Endothelial cell of hepatic sinusoid (primary cell): ENCODE measurements around the gene VPS52.
"Not testable (repeated sequence)": the region's sequence is repeated elsewhere in the genome, so short reads cannot be mapped to it uniquely, and the experiment has no call there.

Source experiments
- in situ Hi-C: cut with HindIII; loops from 2 replicates; pipeline ENCODE4 v1.10.0; 2017; ENCODE audit warnings: low sequenced_read_pairs

The VPS52 gene

DNA sequence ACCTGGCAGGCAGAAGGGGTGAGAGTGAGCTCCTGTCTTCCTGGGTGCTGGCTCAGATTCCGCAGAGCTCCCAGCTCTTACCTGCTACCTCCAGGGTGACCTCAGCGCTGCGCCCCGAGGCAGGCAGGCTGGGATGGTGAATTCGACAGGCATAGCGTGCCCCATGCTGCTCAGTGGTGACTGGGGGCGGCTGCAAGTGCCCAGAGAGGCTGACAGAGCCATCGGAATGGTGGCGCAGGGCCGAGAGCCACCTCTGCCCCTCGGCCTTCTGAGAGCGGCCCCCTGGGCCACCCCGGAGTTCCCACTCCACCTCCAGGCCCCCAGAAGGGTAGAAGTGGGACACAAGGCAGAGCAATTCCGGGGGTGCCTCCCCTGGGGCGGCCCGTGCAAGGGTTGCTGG, 32.5 kb upstream of the VPS52 start:
- in situ Hi-C loops = no loop called here

DNA sequence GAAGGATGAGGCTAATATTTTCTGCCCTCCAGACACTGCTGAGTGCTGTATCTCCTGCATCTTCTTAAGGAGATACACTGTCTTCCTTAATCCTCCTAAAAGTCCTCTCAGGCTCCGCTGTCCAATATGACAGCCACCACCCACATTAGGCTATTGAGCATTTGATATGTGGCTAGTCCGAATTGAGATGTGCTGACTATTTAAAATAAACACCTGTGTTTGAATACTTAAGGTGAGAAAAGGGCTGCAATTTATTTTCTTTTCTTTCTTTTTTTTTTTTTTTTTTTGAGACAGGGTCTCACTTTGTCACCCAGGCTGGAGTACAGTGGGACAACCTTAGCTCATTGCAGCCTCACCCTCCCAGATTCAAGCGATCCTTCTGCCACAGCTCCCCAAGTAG, 30.2 kb upstream of the VPS52 start:
- in situ Hi-C loops = no loop called here

DNA sequence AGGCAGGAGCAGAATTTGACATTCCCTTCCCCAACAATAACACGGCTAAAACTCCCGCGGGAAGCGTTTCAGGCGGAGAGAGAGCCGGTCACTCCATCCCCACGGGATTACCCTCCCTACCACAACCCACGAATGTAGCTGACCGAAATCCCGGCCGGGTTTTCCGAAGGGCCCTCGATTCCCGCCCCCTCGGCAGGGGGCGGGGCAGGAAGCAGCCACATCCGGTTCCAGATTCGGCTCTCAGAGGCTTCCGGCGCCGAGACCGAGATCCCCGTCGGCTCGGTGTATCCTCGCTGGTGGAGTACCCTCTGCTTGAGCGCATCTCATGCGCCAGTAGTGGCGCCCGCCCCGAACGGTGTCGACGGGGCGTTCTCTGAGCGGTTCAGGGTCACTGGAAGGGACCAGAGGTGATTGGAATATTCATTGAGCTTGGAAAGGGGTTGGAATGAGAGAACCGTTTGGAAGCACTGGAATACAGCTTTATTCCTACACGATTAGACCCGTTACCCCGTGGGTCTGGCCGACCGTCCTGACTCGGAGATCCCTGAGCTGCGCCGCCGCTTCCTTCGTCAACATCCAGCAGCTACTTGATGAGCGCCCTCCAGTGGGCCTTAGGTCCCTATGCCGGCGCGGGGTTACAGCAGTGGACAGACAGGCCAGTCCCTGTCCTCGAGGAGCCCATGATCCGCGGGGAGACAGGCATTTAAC, 27.7 kb upstream of the VPS52 start:
- in situ Hi-C loops = no loop called here

DNA sequence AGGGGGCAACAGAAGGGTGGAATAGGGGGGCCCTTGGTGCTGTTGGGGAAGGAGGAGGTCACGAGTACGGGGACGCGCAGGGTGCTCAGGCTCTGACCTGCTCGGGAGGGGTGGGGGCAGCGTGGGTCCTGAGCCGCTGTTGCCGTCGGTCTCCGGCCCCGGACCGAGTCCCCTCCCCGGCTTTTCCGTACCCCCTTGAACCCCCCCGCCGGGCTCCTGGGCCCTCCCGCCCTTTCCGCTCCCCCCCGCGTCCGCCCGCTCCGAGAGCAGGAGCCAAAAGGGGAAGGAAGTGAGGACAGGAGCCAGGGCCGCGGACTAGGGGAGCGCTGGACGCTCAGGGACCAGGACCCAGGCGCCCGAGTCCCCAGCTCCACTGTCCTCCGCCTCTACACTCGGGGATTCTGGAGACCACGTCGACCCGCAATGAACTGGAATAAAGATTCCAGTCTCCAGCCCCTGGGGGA, 27.1 kb upstream of the VPS52 start, which contains the start of gene RGL2:
Gene RGL2 (minus strand): TSS at position 170 of the 464 bp plus-strand sequence. CDS start 332 bp downstream, outside the sequence.
- in situ Hi-C loops = no loop called here

DNA sequence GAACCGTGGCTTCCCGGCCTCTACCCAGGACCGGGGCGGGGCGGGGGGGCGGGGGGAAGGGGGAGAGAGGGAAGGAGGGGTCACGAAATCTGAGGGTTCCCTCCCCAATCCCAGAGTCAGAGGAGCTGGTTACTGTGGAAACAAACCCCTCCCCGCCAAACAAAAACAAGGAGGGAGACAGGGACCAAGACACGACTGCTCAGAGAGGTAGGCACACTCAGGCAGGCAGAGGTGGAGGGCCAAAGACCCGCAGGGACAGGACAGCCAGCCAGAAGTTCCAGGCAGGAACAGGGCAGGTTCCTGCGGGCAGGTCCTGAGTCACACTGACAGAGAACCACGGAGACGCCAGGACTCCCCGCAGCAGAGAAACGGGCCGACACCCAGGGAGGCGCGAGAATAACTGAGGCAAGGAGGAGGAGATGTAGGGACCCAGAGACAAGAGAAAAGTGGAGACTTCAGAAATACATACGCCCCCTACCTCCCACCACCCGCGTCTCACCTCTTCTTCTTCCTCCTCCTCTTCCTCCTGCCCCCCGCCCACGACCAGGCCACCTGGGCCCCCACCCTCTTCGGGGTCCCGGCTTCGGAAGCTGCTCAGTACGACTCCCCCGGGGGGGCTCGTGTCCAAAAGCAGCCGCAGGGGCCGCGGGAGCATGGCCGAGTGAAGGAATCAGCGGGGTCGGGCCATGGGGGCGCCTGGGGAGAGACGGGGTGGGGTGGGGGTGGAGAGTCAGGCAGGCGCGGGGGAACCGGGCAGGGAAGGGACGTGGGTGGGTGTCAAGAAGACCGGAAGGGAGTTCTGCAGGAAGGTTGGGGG, 26.5 kb upstream of the VPS52 start:
- in situ Hi-C loops = no loop called here

DNA sequence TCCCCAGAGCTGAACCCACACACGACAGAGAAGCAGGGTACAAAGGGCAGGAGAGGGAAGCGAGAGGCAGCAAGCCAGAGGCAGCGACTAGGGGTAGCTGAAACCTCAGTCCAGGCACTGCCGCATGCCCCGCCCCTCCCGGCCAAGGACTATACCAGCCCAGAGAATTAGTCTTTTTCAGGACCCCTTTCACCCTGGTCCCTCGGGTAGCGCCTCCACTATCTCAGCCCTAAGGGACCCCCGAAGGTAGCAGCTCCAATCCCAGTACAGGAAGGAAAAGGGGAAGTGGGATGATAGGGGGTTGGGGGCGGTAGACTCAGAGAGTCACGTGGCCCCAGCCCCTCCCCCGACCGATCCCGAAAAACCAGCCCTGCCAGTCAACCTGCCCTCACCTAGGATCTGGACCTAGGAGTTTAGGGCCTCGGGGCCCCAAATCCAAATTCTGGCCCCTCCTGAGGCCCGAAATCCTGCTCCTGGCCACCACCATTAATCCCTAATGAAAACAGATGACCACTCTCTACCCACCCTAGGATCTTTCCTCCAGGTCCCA, 25.8 kb upstream of the VPS52 start:
- in situ Hi-C loops = no loop called here

DNA sequence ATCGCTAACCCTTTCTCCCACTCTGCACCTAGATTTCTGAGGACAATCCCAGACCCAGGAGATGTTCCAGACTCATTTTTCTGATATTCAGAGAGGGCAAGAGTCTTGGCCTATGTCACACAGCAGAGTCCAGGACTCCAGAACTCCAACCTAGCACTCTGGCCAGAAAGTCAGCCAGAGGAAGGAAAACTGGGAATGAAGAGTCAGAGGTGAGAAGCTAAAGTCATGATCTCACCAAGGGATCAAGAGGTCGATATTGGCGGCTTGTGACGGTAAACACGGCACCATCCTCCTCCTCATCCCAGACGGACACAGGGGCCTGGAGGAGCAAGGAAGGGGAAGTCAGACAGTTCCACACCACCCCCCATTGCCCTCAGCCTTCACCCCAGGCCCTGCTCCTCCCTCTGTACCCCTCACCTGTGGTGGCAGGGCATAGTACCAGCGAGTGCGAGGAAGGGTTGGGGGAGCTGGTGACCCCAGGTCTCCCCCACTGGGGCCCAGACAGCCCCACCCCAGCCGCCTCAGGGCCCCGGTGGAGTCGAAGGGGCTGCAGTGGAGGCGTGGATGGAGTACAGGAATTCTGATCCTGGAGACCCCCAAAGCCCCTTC, 25.2 kb upstream of the VPS52 start:
- in situ Hi-C loops = no loop called here

DNA sequence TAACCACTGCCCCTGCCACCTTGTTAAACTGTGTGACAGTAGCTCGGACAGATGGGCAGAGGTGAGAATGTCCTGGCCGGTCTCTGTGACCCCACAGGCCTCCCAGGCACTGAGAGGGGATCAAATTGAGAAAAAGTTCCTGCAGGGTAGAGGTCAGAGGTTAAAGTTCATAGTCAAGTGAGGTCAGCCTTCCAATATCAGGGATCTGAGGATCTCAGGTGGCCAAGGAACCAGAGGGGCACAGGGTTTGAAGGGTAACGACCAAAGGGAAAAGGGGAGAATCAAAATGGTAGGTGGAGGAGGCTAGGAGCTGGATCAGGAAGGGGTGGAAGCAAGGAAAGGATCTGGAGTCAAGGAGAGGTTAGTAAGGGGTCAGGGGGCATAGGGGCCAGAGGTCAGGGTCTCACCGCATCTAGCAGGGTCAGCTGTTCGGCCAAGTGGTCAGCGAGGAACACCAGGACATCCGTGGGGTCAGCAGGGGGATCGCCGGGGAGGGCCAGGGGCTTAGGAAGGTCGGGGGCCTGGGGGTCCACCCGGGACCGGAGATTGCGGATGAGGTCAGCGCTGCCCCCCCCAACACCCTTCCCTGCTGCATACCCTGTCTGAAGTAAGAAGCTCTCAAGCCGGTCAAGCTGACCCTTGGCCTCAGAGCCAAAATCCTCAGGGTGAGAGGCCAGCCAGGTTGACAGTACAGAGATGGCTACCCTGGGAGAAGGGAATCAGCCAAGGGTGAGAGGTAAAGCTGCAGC, 24.1 kb upstream of the VPS52 start:
- in situ Hi-C loops = no loop called here

DNA sequence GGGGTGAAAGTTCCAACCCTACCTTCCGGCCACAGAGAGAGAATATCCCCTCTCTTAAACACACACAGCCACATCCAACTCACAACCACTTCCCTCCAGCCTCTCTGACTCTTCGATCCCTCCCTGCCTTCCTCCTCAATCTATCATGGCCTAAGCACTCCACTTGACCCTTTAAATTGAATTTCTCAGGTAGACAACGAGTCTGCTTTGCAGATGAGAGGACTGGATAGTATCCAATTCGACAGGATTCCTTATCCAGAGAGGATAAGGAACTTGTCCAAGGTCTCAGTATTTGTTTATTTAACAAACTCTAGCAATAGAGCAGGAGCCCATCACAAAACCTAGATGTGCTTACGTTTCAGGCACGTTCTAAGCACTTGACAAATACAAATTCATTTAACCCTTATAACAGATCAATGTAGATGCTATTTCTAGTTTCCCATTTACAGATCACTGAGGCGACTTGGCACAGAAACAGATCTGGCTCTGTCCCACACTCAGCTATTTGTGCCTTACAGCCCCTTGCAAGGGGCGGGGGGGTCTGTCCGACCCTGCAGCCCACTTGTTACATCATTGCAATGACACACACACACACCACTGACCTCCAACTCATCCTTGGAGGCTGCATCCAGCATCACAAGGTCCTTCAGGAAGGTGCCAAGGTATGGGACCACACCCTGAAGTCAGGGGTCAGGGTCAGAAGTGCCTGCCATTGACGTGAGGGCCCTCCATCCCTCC, 22.6 kb upstream of the VPS52 start:
- in situ Hi-C loops = no loop called here

DNA sequence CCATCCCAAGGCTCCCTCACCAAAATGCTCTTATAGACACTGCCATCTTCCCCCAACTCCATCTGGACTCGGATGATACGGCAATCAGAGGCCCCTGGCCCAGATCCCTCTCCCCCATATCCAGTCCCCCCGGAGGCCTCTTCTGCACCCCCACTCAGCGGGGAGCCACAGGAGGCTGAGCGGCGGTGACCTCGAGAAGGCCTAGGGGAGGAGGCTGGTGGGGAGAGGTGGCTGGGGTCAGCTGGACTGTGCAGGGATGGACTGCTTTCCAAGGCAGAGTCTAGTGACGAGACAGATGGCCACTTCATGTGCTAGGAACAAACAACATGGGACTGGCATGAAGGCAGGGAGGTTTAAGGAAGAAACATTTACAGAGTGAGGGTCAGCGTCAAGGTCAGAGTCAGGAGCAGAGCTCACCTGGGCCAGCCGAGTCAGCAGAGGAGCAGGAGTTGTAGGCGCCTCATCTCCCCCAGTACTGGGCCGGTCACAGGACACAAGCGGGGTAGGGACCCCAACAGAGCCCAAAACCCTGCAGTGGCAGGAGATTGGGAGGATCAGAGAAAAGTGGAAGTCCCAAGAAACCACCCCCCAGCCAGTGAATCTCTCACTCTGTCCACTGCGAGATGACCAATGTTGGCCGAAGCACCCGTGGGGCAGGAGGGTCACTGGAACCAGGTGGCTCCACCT, 21.5 kb upstream of the VPS52 start:
- in situ Hi-C loops = no loop called here

DNA sequence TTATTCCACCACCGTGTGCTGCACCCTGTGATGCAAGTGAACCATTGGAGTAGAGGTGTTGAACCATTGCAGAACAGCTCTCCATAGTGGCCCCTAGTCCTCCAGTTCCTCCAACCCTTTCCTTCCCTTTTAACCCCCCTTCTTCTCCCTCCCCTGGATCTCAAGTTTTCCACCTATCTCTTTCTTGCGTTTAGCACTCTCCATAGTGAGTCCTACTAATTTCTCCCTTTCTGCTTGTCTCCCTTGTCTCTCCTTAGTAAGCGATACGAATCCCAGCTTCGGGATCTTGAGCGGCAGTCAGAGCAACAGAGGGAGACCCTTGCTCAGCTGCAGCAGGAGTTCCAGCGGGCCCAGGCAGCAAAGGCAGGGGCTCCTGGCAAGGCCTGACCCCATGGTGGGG, 18.8 kb upstream of the VPS52 start:
- in situ Hi-C loops = no loop called here

DNA sequence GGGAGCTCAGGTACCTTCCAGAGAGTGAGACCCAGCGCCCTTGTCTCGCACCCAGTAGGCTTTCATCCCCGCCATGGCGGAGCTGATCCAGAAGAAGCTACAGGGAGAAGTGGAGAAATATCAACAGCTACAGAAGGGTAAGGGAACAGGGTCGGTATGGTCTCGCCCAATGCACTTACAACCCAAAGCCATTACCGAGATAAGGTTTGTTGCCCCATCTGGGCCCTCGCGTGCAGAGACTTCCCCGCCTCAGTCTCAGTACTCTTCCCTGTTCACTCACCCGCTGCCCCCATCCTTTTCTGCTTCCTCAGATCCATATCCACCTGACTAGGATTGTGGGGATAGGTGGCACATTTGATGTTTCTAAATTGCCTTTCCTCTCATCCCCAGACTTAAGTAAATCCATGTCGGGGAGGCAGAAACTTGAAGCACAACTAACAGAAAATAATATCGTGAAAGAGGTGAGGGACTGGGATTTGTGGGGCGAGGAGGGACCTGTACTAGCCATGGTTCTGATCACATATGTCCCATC, 18.2 kb upstream of the VPS52 start:
- in situ Hi-C loops = no loop called here

DNA sequence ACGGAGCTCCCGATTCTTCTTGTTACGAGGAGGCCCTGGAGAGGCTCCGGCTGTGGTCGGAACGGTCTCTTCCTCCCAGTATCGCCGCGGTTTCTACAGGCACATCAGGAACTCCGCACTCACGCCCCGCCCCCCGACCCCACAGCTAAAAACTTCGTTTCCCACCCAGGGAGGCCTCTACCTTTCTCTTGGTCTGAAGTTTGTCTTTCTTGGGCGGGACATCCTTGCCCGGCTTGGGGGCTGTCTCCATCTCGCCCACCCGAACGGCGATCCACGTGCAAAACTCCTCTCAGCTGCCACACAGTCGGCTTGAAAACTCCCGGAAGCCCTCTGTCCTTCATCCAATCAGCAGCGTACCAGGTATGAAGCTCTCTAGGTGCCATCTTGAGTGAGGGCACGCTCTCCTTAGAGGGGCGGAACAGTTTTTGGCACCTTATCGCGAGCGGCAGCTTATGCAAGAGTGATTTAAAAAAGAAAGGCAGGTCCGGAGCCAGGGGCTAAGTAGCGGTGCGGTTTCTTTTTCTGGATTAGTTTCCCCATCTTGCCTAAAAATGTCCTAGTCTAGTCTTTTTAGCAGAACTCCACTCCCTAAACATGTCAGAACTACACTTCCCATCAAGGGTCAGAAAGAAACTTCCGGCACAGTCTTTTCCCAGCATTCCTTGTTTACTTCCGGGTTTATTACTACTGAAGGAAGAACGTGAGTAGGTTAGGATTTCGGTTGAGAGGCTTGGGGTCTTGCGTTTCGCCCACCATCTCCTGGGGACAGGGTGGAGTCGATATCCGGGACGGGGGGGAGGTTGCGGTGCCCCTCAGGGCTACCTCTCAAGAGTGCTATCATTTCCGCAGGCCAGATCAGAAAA, 17.5 kb upstream of the VPS52 start, which contains the start of the genes PFDN6 and WDR46:
Gene PFDN6 (plus strand): TSS at position 681 of the 863 bp plus-strand sequence. CDS start 256 bp downstream, outside the sequence.
Gene WDR46 (minus strand): TSS at position 319 of the 863 bp plus-strand sequence. CDS start 69 bp downstream, at position 250.
- in situ Hi-C loops = no loop called here

DNA sequence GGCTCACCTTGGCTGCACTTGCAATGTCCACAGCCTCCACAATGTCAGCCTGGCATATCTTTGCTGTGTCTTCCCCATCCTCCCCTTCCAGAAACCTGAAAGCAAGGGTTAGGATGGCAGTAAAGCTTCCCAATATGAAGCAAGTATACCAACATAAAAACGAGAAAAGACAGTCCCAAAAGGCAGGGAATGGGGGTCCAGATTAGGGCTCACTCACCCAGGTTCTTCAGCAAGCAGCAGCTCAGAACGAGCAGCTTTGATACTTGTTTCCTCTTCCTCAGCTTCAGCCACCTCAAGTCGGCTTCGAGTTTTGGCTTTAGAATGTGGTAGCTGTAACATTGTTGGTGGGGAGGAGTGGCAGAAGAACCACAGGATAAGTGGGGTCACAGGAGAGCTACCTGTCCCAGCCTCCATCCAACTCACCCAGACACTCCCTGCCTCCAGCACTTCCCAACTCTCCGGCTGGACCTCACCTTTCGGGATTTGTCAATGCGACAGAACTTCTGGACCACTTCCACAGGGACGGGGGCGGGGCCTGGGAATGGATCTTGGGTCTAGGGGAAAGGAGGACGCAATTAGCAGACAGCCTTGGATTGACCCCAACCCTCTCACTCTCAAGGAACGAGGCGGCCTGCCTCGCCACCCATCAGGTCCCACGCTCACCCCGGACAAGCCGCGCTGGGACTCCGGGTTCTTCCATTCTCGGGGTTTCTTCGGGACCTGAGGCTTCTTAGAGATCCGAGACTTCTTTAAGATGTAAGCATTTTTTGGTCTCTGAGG, 16.7 kb upstream of the VPS52 start:
- in situ Hi-C loops = no loop called here

DNA sequence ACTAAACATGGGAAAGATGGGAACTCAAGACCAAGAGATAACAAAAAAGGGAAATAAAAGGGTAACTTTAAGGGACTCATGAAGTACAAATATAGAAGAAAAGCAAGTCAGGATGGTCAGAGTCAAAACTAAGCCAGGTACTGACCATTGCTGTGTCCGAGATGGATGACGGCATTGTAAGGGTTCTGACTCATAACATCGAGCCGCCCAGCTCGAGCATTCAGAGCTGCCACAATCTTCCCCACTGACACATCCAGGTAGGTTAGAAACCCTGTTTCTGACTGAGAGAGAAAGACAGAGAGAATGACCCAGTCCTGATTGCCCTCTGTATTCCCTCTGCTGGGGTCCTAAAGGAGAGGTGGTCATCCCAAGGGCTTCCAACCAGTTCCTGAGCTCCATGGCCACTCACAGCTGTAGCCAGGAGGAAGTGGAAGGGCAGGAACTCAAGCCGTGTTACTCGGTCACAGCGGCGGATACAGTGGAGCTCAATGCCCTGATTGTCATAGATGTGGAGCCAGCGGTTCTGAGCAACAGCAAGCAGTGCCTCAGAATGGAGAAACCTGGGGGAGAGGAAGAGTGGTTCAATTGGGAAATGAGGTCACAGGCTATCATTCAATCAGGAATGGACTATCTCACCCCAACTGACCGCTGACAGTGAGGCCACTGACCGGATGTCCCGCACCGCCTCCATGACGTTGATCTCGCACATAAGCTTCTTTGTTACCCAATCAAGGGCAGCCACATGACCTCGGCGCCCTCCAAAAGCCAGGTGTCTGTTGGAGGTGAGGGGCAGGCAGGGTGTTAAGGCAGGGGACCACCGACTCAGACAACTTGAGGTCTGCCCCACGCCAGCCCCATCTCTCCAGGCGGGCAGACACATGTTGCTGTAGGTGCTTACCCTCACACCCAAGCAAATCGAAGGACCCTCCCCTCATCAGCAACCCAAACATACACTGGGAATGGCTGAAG, 15.6 kb upstream of the VPS52 start:
- in situ Hi-C loops = no loop called here

DNA sequence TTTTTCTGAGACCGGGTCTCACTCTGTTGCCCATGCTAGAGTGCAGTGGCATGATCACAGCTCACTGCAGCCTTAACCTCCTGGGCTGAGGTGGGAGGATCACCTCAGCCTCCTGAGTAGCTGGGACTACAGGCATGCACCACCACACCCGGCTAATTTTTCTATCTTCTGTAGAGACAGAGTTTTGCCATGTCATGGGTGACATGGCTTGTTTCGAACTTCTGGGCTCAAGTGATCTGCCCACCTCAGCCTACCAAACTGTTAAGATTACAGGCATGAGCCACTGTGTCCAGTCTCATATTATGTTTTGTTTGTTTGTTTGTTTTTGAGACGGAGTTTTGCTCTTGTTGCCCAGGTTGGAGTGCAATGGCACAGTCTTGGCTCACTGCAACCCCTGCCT, 13.5 kb upstream of the VPS52 start:
- in situ Hi-C loops = not testable (repeated sequence)
